HT-29 (cell line): ENCODE results near the gene TNNC1. TPM values are rescaled to one million over a fixed set of nuclear protein-coding genes. Genes with fewer than 3 reads are reported as not detected.

ENCODE experiments used
- DNase-seq: peaks from one replicate; pipeline ENCODE4 v3.0.0-alpha.2; 2015; ENCODE audit warnings: low spot score
- total RNA-seq: library from RNA; depleted of rRNA; stranded (reverse); fragments of >200 nt; shearing (Covaris generic); gene quantifications from 2 replicates; pipeline ENCODE4 v1.2.3, GENCODE V29; 2014

Gene TNNC1
- total RNA-seq, 1 experiment from 2014 or later = 5.7 TPM

GRCh38 chr3:52432225-52432624 is 21.6 kb downstream of the TNNC1 start:
- DNase-seq = no peak

GRCh38 chr3:52431459-52432223 is 22.2 kb downstream of the TNNC1 start:
- no peak for DNase-seq

- DNase-seq = no peak
Observed at GRCh38 chr3:52430416-52430810, 23.4 kb downstream of the TNNC1 start.

DNA sequence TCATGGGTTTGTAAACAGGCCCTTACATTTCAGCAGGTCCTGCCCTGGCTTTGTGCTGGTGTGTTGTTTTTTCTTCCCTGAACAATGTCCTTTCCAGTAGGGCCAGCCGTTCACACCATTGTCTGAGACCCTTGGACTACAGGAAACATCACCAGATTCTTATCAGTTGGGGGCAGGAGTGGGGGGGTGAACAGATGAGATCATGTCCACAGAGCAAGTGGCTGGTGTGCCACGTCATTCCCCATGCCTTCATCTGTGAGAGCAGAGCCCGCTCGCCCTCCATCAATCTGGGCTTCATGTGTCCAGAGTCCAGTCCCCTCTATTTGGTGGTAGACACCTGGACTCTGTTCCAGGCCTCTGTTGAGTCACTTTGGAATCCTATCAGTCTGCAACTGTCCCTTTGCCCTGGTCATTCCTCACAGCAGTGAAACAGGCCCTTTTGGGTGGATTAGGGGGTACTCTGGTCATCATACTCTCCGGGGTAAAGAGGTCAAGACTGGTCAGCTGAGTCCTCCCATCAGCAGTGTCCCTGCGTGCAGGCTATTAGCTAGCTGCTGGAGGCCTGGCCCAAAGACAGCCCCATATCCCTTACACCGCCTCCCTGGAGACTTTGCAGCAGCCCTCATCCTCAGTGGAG is 23.9 kb downstream of the TNNC1 start:
- DNase-seq = no peak

DNA sequence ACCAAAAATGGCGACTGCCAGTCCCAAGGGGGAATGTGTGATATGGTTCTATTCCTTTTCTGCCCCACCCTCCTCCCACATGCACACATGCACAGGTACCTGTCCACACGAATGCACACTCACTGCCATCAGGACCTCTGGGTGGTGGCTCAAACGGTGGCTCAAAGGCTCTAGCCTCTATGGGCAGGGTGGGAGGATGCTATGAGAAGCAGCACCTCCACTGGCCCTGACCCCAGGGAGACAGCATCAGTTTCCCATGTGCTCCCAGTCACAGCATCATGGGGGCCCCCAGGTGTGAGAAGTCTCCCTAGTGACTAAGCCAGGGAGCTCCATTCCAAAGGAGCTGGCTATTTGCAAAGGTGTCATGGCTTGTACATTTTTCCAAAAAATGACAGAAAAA is 24.8 kb downstream of the TNNC1 start:
- no peak for DNase-seq

GRCh38 chr3:52428151-52429005 is 25.5 kb downstream of the TNNC1 start:
- peak; percentile 44 for DNase-seq

GRCh38 chr3:52423173-52423572 is 30.7 kb downstream of the TNNC1 start:
- DNase-seq = no peak

GRCh38 chr3:52422669-52423068 is 31.2 kb downstream of the TNNC1 start:
- DNase-seq = no peak

DNA sequence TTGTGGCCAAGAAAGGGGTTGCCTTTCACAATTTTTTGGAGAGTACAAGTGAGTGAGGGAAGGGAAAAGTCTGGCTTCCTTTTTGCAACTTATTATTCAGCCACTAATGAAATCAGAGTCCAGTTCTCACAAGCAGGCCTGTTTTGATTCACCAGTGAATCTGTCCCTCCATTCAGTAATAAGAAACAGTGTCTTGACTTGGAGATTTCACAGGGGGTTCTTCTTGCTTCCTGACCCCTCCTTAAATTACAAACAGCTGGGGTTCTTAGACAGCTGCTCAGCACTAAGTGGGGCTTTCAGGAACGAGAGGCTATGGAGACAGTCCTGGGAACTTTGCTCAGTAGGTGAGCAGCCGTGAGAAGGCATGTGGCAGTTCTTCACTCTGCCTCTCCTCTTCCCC is 33.5 kb downstream of the TNNC1 start:
- no peak for DNase-seq

DNA sequence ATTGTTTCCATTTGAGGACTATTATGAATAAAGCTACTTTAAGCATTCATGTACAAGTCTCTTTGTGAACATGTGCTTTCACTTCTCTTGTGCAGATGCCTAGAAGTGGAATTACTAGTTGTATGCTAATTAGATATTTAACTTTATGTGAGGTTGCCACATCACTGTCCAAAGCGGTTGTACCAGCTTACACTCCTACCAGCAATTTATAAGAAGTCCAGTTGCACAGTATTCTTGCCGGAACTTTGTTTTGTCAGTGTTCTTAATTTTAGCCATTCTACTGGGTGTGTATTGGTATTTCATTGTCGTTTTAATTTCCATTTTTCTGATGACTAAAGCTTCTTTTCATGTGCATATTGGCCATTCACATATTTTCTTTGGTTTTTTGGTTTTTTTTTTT is 38.0 kb downstream of the TNNC1 start:
- DNase-seq = no peak

- no peak for DNase-seq
Observed at GRCh38 chr3:52408466-52408865, 45.4 kb downstream of the TNNC1 start.

DNA sequence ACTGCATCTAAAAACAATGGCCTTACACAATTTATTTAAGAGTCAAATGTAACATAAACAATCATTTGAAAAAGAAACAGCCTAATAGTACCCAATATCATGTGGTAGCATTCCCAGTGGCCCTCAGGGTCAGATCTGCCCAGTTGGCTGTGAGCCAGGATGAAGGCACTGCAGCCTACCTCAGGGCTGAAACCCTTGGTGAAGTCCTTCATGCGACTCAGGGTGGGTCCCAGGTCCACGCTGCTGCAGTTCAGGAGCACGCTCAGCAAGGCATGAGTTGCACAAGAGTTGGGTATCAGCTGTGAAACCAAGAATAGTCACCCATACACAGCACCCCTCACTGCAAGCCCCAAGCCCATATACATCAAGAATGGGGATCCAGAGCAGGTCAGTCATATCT is 46.1 kb downstream of the TNNC1 start:
- no peak for DNase-seq

DNA sequence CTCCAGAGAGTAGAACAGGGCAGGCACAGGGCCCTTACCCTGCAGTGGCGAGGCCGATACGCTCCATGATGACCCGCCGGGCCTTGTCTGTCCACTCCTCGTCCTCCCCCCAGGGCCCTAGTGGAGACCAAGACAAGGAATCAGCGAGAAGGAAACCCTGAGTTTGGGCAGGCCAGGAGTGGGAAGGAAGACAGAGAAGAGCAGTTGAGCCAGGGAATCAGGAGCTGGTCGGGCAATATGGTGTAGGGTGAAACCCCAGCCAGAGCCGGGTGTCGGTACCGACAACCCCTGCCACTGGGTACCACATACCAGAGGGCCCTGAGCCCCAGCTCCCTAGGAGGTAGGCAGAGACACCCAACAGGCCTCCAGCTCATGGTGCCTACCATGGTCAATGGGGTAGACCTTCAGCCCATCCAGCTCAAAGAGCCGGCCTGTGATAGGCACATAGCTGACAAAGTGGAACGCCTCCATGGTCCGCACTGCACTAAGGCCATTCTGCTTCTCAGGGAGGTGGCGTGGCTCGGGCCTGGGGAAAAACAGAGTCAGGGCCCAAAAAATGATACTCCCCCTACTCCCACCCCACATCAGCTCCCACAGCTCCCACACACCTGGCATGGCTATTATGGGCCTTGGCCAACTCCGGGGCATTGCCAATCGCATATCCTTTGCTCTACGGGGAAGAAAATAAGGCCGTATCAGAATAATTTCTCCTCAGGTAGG is 46.9 kb downstream of the TNNC1 start:
- DNase-seq = no peak

DNA sequence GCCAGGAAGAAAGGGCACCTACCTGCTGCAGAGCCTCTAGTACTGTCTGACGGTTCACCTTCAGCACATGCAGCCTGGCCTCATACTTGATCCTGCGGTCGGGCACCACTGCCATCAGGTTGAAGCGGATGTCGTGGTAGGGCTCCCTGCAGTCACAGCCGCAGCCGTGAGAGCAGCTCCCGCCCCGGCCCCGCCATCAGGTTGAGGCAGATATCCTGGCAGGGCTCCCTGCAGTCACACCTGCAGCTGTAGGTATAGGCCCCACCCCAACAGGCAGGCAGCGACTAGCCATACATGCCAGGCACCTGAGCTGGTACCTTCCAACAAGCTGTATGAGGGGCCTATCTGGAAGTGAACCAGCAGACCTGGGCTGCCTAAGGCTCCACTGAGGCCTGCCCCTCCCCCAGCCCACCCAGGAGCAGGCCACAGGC is 47.6 kb downstream of the TNNC1 start:
- DNase-seq = no peak

- DNase-seq = no peak
Observed at GRCh38 chr3:52405601-52406110, 48.2 kb downstream of the TNNC1 start.

DNA sequence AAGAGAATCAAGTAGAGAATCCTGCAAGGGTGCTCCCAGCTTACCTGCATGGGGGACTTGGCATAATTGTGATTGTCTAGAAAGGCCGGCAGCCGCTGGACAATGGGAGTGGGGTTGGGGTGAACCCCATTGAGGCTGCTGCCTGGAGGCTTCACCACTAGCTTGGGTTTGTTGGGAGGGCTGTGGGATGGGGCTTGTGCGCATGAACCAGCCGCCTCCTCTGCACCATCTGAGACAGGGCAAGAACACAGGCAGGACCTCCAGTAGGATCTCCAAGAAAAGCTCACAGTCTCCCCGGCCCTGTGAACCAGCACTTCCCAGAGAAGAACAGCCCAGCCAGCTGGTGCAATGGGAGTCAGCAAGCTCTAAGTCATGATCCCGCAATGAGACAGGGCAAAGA is 48.8 kb downstream of the TNNC1 start:
- no peak for DNase-seq

- no peak for DNase-seq
Observed at GRCh38 chr3:52404391-52404790, 49.5 kb downstream of the TNNC1 start.

DNA sequence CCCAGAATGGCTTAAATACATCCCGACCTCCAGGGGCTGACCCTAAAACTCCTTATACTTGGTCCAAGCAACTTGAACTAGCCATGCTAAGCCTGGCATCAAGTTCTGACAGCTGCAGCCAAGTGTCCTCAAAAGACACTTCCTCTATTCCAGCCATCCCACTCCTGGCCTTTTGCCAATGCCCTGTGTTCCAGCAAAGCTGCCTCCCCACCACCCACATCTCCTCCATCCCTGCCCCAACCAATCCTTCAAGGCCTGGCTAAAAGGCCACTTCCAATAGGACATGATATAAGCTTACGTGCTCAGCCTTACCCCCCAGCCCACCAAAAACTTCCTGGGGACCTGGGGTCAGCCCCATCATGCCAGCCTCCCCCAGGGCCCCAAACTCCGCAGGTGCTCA is 49.9 kb downstream of the TNNC1 start:
- DNase-seq = no peak

- DNase-seq = no peak
Observed at GRCh38 chr3:52403271-52403841, 50.5 kb downstream of the TNNC1 start.

DNA sequence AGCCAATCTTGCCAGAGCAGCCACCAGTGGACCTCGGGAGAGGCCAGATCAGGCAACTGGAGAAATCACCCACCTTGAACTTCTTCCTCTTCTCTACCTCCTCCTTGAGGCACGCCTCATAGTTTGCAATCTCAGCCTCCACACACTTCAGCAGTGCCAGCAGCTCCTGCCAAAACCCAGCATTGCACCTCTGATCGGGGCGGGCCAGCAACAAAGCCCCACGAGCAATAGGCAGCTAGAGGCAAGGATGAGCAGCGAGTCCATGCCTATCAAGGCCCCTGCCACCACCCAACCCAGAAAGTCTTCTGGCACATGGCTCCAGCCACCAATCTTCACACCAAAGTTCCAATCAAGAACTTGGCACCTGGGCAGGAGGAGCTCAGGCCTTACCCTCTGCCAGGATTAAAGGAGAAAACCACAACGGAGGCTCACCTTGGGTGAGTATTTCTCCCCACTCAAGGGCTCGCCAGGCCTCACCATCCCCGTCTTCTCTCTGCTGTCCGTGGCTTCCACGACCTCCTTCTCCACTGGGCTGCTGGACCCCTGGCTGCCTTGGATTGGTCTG is 51.1 kb downstream of the TNNC1 start:
- no peak for DNase-seq

DNA sequence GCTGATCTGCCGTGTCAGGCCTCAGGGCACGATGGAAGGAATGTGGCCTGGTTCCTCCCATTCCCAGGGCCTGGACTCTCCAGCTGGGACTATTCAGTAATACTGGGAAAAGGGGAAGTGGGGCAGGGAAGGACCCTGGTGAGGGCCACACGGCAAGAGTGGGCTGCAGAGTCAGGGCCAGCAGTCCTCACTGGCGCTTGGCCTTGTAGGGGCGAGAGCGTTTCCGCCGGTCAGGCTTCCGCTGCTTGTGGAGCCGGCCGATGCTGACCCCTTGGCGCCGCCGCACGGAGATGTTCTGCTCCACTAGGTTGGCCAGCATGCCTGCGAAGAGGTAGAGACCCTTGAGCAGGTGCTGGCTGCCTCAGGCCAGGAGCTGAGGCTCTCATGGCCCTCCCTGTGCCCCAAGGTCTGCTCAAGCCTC is 51.7 kb downstream of the TNNC1 start:
- DNase-seq = no peak
